NCI-H1092 treated with DMSO at 0.1 percent for 48 hours (cell line): ENCODE measurements around the gene STAMBP.
"Not testable (repeated sequence)": the region's sequence is repeated elsewhere in the genome, so short reads cannot be mapped to it uniquely, and the experiment has no call there.

ENCODE experiments used
- DNase-seq: peaks from one replicate; lab custom pipeline; 2025; lab: John Stamatoyannopoulos, UW

Gene STAMBP

DNA sequence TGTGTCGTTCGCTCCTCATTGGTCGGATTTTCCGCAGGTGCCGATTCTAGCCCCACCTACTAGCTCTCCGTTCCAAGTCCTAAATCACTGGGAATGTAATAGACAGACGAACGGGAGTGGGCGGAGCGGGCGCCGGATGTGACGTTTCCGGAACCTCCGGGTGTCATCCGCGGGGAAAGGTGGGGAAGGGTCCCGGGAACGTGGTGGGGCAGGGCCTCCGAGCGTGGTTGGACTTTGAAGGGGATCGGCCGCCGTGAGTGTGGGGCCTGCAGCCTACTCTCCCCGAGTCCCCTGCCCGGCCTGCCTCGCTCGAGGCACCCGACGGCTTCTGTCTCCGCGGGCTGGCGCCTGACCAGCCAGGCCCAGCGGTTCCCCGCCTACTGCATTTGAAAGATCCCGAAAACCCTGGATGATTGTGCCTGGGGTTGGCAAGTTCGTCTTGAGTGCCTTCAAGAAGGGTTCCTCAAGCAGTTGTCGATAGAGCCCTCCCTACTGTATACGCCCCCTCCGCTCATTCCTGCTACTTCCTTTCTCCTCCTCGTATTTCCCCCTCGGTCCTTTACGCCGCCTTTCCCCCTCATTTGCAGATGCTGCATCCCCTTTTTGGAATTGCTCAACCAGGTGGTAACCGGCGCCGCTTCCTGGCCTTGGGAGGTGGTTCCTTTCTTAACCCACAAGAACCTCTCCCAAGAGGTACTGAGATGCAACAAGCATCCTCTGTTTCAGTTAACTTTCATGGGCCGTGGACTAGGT lies at the start of gene STAMBP:
Gene STAMBP, plus strand, starts transcription at position 144 of the 753 bp plus-strand sequence. CDS start 1,896 bp downstream, outside the sequence.
- peak; percentile 95 for DNase-seq

DNA sequence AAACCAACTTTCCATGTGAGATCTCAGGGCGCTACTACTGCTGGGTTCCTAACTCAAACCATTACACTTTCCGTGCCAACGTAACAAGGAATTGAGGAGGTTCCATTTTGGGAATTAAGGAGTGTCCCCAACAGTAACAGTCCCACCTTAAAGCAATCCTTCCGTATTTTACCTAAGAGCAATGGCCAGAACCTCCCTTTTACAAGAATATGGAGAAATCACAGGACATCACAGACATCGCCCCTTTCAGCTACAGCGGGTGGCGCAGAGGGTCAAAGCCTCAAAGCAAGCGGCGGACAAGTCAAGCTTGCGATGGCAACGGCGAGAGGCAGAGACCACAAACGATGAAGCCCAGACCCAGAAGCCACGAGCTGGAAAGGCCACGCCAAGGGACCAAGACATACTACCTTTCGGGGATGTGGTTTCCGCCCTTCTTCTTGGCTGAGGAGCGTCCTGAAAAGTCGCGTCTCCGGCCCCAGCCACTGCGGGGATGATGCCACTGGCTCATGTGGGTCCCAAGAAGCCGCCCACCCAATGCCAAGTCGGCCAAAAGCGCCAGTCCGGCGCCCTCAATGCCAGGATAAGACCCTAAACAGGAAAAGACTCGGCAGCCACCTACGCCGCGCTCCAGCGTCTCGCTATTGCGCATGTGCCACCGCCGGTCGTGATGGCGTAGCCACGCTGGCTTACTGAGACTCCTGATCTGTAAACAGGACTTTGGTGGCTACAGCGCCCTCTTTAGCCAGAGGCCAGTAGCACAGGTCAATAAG lies 49.1 kb upstream of the STAMBP start, which contains the start of gene DUSP11:
Gene DUSP11, minus strand, starts transcription at position 637 of the 770 bp plus-strand sequence. Its CDS starts 129 bp downstream, at position 508.
- peak; percentile 85 for DNase-seq

DNA sequence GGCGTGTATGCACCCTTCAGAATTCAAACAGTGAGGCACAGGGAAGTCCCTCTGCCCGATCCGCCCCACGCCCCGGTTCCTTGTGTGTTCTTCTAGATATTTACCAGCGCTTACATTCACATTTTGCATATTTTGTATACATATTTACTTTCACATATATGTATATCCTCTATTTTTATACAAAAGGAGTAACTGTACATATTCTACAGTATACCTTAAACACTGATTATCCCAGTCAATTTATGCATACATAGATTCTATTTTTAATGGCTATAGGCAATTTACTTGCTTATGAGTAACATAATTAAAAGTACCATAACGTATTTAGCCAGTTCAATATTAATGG lies 48.6 kb upstream of the STAMBP start:
- DNase-seq: no peak

DNA sequence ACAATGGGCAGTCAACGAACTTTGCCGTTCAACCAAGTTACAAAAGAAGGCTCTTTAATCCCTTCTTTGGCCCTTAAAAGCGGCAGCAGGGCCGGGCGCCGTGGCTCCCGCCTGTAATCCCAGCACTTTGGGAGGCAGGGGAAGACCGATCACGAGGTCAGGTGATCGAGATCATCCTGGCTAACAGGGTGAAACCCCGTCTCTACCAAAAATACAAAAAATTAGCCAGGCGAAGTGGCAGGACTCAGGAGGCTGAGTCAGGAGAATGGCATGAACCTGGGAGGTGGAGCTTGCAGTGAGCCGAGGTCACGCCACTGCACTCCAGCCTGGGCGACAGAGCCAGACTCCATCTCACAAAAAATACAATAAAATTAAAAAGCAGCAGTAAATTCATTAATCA lies 45.4 kb upstream of the STAMBP start:
- DNase-seq: not testable (repeated sequence)

- DNase-seq: not testable (repeated sequence)
Measured at GRCh38 chr2:73783883-73784282, 44.9 kb upstream of the STAMBP start, which contains the start of gene C2orf78. TSS of gene C2orf78 (plus strand) at chr2:73784183. CDS start at chr2:73784310, 127 bp downstream.

GRCh38 chr2:73811878-73812277 lies 16.9 kb upstream of the STAMBP start:
- no peak for DNase-seq

- DNase-seq: no peak
Measured at GRCh38 chr2:73812635-73813034, 16.1 kb upstream of the STAMBP start.

GRCh38 chr2:73818296-73818695 lies 10.5 kb upstream of the STAMBP start:
- DNase-seq: no peak

DNA sequence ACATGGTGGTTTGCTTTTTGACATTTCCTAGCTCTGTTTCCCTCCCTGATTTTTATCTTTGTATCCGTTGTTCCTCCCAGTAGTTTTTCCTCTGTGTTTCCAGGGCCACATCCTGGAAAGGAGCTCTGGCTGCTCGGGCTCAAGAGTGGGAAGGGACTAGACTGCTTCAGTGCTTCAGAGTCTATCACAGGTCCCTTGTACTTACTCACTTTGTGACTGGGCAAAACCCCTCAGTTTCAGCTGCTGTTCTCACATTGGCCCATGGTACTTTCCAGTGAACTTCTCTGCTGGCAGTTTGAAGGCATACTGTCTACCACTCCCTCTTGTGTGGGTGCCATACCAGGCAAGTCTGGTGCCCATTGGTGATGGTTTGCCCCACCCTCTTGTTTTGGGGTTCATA lies 7.5 kb upstream of the STAMBP start:
- no peak for DNase-seq

DNA sequence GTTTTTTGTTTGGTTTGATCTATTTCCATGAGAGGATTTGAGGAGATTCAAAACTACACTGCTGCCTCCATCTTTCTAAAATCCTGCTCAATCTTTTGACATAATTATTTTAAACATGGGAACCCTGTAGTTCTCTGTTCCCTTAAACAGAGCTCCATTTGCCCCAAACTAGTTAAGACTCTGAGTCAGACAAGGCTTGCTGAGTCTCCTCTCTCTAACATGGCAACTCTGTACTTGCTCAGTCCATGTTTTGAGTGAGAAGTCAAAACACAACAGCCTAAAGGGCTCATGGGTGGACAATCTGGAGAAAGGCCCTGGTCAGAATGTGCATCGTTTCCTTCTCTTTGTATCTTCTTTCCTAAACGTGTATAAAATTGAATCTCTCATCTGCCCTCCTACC lies 7.1 kb upstream of the STAMBP start:
- no peak for DNase-seq

GRCh38 chr2:73822276-73822675 lies 6.5 kb upstream of the STAMBP start:
- no peak for DNase-seq

GRCh38 chr2:73822991-73823390 lies 5.8 kb upstream of the STAMBP start:
- DNase-seq: no peak

DNA sequence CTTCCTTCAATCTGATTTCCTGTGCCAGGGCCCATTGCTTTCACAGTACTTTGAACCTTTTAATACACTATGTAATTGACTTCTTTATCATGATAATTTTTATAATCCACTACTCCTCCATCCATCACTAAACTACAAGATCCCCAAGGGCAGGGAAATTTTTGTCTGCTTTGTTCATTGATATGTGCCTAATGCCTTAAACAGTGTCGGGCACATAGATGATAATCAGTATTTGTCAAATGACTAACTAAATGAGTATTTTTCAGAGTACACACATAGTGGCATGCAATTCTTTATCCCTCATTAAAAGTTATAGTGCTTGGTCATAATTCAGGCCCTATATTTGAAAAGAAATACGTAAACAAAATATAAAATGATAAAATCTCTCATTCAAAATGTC lies 5.3 kb upstream of the STAMBP start:
- DNase-seq: no peak

- DNase-seq: peak; percentile 46
Measured at GRCh38 chr2:73823916-73824523, 4.7 kb upstream of the STAMBP start.

GRCh38 chr2:73825408-73825807 lies 3.4 kb upstream of the STAMBP start:
- DNase-seq: no peak

- peak; percentile 29 for DNase-seq
Measured at GRCh38 chr2:73827018-73827417, 1.7 kb upstream of the STAMBP start.

- no peak for DNase-seq
Measured at GRCh38 chr2:73827660-73828388, 937 bp upstream of the STAMBP start.

GRCh38 chr2:73828389-73828817 lies 358 bp upstream of the STAMBP start:
- DNase-seq: no peak

GRCh38 chr2:73830871-73831401 lies 2.2 kb downstream of the STAMBP start:
- no peak for DNase-seq

- DNase-seq: no peak
Measured at GRCh38 chr2:73832930-73833329, 4.2 kb downstream of the STAMBP start.

DNA sequence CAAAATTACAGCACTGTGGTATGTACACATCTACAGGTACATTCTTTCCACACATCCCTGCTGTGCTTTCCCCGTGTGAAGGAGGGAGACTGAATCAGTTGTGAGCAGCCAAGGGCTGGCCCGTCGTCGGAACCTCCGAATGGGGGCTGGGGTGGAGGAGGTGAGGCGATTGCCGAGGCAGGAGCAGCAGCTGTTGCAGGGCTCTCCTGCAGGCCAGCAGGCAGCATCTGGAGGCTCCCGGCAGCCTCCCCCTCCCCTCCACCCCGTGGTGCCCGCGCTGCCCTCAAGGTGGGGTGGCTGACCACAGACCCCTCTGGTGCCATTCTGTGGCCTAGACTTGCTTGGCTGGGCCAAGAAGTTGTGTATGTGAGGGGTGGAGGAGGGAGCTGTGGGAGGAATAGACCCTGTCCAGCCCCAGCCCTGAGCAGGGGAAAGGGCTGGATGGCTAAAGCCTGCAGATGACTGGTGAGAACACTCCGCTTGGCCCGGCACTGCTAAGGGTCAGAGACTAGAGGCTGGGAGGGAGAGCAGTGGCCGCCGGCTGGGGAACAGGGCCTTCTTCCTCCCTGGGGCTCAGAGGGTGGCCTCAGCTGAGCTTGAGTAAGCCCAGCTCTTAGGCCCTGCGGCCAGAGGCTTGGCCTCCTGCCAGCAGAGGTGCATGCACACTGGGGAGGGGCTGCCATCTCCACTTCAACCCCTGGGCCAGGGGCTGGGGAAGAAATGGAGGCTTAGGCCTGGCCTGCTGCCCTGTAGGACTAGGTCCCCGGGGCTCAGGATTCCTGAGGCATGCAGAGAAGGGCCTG lies 7.6 kb downstream of the STAMBP start:
- no peak for DNase-seq
